K562 (cell line): Measurements from ENCODE around the gene RRH. TPM values are rescaled to one million over a fixed set of nuclear protein-coding genes. Genes with fewer than 3 reads are reported as not detected.

Experiments used
- BRD4 ChIP-seq: fragments of 200-600 bp; sonication (generic); IDR thresholded peaks from 2 replicates; pipeline ENCODE4 v1.6.1; 2017; ENCODE audit warnings: inconsistent platforms
- CCAR2 ChIP-seq: fragments of 200-400 bp; formaldehyde crosslinking; IDR thresholded peaks from 2 replicates; pipeline ENCODE4 v1.6.1; 2017; ENCODE audit warnings: mild to moderate bottlenecking, low read depth, low read length
- DEAF1 ChIP-seq: fragments of 450-650 bp; formaldehyde crosslinking; IDR thresholded peaks from 2 replicates; pipeline ENCODE4 v1.4.0; 2020; ENCODE audit warnings: mild to moderate bottlenecking, moderate library complexity
- E2F6 ChIP-seq, 2 experiments: IDR thresholded peaks; 2 replicates each; pipeline ENCODE4 v1.6.1; 2011; ENCODE audit warnings: borderline replicate concordance in 1 of 2, control low read depth in 1 of 2, low read depth in 1 of 2, low read length in 1 of 2, mild to moderate bottlenecking in 1 of 2, mixed read lengths in 1 of 2, moderate library complexity in 1 of 2; ENCODE audit not compliant: insufficient read depth in 1 of 2, insufficient read length in 1 of 2, poor library complexity in 1 of 2, severe bottlenecking in 1 of 2; ENCODE audit errors: extremely low read depth in 1 of 2
- GATAD2B ChIP-seq: fragments of 450-650 bp; IDR thresholded peaks from 2 replicates; pipeline ENCODE4 v1.6.1; 2017; ENCODE audit warnings: mild to moderate bottlenecking, borderline replicate concordance
- MTA3 ChIP-seq: fragments of 450-650 bp; formaldehyde crosslinking; IDR thresholded peaks from 2 replicates; pipeline ENCODE4 v1.6.1; 2017; ENCODE audit warnings: mild to moderate bottlenecking, borderline replicate concordance
- PHF21A ChIP-seq: fragments of 450-650 bp; IDR thresholded peaks from 2 replicates; pipeline ENCODE4 v1.6.1; 2017; ENCODE audit warnings: low read depth, borderline replicate concordance
- PRMT5 ChIP-seq: sonication (generic); formaldehyde crosslinking; IDR thresholded peaks from 2 replicates; pipeline ENCODE4 v1.5.0; 2020; ENCODE audit warnings: missing genetic modification reagents
- SMARCA5 ChIP-seq: fragments of 450-650 bp; IDR thresholded peaks from 2 replicates; pipeline ENCODE4 v1.6.1; 2016
- SMC3 ChIP-seq: conservative IDR thresholded peaks from 2 replicates; pipeline ENCODE4 v1.6.1; 2011; ENCODE audit warnings: low read depth, low read length, improper control_type of control experiment; ENCODE audit not compliant: insufficient read depth
- SRSF3 ChIP-seq: fragments of 200-400 bp; formaldehyde crosslinking; IDR thresholded peaks from 2 replicates; pipeline ENCODE4 v1.6.1; 2016; ENCODE audit warnings: mild to moderate bottlenecking, low read length, moderate library complexity; ENCODE audit not compliant: insufficient read depth
- TAF7 ChIP-seq: fragments of 450-650 bp; IDR thresholded peaks from 2 replicates; pipeline ENCODE4 v1.6.1; 2016; ENCODE audit warnings: missing genetic modification characterization, missing compliant biosample characterization
- TRIM24 ChIP-seq, 2 experiments: fragments of 450-650 bp; IDR thresholded peaks; 2 replicates each; pipeline ENCODE4 v1.6.1; 2016
- ZNF316 ChIP-seq: fragments of 450-650 bp; IDR thresholded peaks from 2 replicates; pipeline ENCODE4 v1.6.1; 2016
- ZNF395 ChIP-seq: fragments of 200-800 bp; sonication (Bioruptor generic); IDR thresholded peaks from 2 replicates; pipeline ENCODE4 v1.6.1; 2017; ENCODE audit warnings: missing genetic modification characterization, missing compliant biosample characterization
- ZNF41 ChIP-seq: fragments of 250-450 bp; sonication (Bioruptor Pico); conservative IDR thresholded peaks from 2 replicates; pipeline ENCODE4 v1.4.0; 2020; ENCODE audit warnings: mild to moderate bottlenecking
- ZSCAN29 ChIP-seq: fragments of 450-650 bp; IDR thresholded peaks from 2 replicates; pipeline ENCODE4 v1.6.1; 2017
- polyA plus RNA-seq, 8 experiments: library from polyadenylated mRNA; depleted of rRNA in 4 of 8; stranded (reverse) in 5 of 8; unstranded in 3 of 8; fragments of >200 nt; fragmentation: Nextera tagmentation in 2 of 8; fragmentation: Illumina TruSeq in 1 of 8; extraction: Ambion mirVana in 2 of 8; extraction: Trizol in 1 of 8; gene quantifications; 2 replicates each; pipeline versions ENCODE4 v1.2.1 to v1.2.3, GENCODE V29; 2011 to 2014; ENCODE audit warnings: inconsistent platforms in 1 of 8, missing spikeins in 1 of 8
- total RNA-seq, 7 experiments: library from RNA; depleted of rRNA in 6 of 7; stranded (reverse); fragments of >200 nt in 6 of 7; fragmentation: Illumina TruSeq in 2 of 7; extraction: Trizol in 2 of 7; gene quantifications; 2 replicates each; pipeline versions ENCODE4 v1.2.1 to v1.2.3, GENCODE V29; 2011 to 2021; ENCODE audit warnings: low replicate concordance in 1 of 7
- TF ChIP-seq, protein P1 (sequence below), 2 experiments: IDR thresholded peaks; 2 replicates each; pipeline ENCODE4 v1.6.1; 2012; ENCODE audit warnings: improper control_type of control experiment in 2 of 2, low read depth in 2 of 2, low read length in 2 of 2, borderline replicate concordance in 1 of 2

The RRH gene
- total and polyA plus RNA-seq, 9 of the 15 experiments (the other 6 are each of a cell fraction or from before 2014, with no cell fraction given), result 0.04 to 0.31 (median 0.12) TPM; not detected in 3

GRCh38 chr4:109815151-109816081, 12.4 kb upstream of the RRH start, which contains the start of gene GAR1 (continued):
- TF ChIP-seq PHF21A (no peak), ZSCAN29 (no peak), ZNF316 (no peak), SRSF3 (no peak), ZNF395 (CRISPR knock-in tag) (no peak; the same call in 1 of the 2 replicates), SMARCA5 (0 out of 2 replicates have a peak, but pooled peaks have one; percentile 13), MTA3 (peak; percentile 71), SMC3 (no peak), GATAD2B (no peak), E2F6 (IDR thresholded peaks at IDR 0.05; ENCODE audit: borderline replicate concordance in 1 of 2, extremely low read depth in 1 of 2, insufficient read depth in 1 of 2, insufficient read length in 1 of 2, low read depth in 1 of 2, low read length in 1 of 2, poor library complexity in 1 of 2, severe bottlenecking in 1 of 2) (peak; percentile 15 to 76), DEAF1 (no peak), PRMT5 (CRISPR knock-in tag) (no peak), ZNF41 (CRISPR knock-in tag) (no peak), BRD4 (peak; percentile 68; the same call in 1 of the 2 replicates), CCAR2 (no peak), TAF7 (tag) (peak; percentile 51; the same call in 1 of the 2 replicates), TRIM24 (IDR thresholded peaks at IDR 0.05) (no peak)
- TF ChIP-seq, protein P1, sequence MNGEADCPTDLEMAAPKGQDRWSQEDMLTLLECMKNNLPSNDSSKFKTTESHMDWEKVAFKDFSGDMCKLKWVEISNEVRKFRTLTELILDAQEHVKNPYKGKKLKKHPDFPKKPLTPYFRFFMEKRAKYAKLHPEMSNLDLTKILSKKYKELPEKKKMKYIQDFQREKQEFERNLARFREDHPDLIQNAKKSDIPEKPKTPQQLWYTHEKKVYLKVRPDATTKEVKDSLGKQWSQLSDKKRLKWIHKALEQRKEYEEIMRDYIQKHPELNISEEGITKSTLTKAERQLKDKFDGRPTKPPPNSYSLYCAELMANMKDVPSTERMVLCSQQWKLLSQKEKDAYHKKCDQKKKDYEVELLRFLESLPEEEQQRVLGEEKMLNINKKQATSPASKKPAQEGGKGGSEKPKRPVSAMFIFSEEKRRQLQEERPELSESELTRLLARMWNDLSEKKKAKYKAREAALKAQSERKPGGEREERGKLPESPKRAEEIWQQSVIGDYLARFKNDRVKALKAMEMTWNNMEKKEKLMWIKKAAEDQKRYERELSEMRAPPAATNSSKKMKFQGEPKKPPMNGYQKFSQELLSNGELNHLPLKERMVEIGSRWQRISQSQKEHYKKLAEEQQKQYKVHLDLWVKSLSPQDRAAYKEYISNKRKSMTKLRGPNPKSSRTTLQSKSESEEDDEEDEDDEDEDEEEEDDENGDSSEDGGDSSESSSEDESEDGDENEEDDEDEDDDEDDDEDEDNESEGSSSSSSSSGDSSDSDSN (IDR thresholded peaks at IDR 0.05; ENCODE audit: borderline replicate concordance in 1 of 2, low read depth in 2 of 2, low read length in 2 of 2), result peak in 1 of 2 experiments; percentile 35; a peak in 1 of 4 replicates
